SIG-M5 treated with dmso at 0.1 percent for 504 hours (cell line): ENCODE measurements around the gene MAML2.
A peak's percentile ranks its signal among the peaks of the same experiment; 100 is the strongest.

Experiments
- DNase-seq: peaks from one replicate; lab custom pipeline; 2025; ENCODE audit not compliant: unreplicated experiment; lab: John Stamatoyannopoulos, UW

MAML2 gene

GRCh38 chr11:96318850-96319249 lies 24.1 kb downstream of the MAML2 start:
- no peak for DNase-seq

- DNase-seq, result no peak
These were observed 24.6 kb downstream of the MAML2 start for GRCh38 chr11:96318399-96318798.

- DNase-seq, result no peak
These were observed 25.0 kb downstream of the MAML2 start for GRCh38 chr11:96317985-96318384.

- no peak for DNase-seq
These were observed 25.4 kb downstream of the MAML2 start for GRCh38 chr11:96317571-96317970.

GRCh38 chr11:96316869-96317268 lies 26.1 kb downstream of the MAML2 start:
- DNase-seq, result no peak

GRCh38 chr11:96315476-96315875 lies 27.5 kb downstream of the MAML2 start:
- no peak for DNase-seq

- DNase-seq, result no peak
These were observed 28.5 kb downstream of the MAML2 start for GRCh38 chr11:96314326-96315020.

- DNase-seq, result no peak
These were observed 29.8 kb downstream of the MAML2 start for GRCh38 chr11:96313163-96313562.

- DNase-seq, result no peak
These were observed 31.9 kb downstream of the MAML2 start for GRCh38 chr11:96311120-96311568.

GRCh38 chr11:96310236-96310635 lies 32.8 kb downstream of the MAML2 start:
- no peak for DNase-seq

GRCh38 chr11:96309643-96310017 lies 33.4 kb downstream of the MAML2 start:
- no peak for DNase-seq

- no peak for DNase-seq
These were observed 33.9 kb downstream of the MAML2 start for GRCh38 chr11:96309016-96309642.

- no peak for DNase-seq
These were observed 35.2 kb downstream of the MAML2 start for GRCh38 chr11:96307776-96308140.

GRCh38 chr11:96306933-96307775 lies 35.8 kb downstream of the MAML2 start:
- no peak for DNase-seq

GRCh38 chr11:96306600-96306932 lies 36.4 kb downstream of the MAML2 start:
- no peak for DNase-seq

- no peak for DNase-seq
These were observed 36.9 kb downstream of the MAML2 start for GRCh38 chr11:96306071-96306470.

GRCh38 chr11:96303980-96304379 lies 39.0 kb downstream of the MAML2 start:
- DNase-seq, result no peak

GRCh38 chr11:96303064-96303463 lies 39.9 kb downstream of the MAML2 start:
- DNase-seq, result peak; percentile 3

GRCh38 chr11:96301818-96302217 lies 41.2 kb downstream of the MAML2 start:
- DNase-seq, result no peak

GRCh38 chr11:96299155-96299888 lies 43.7 kb downstream of the MAML2 start:
- DNase-seq, result no peak

- DNase-seq, result no peak
These were observed 47.6 kb downstream of the MAML2 start for GRCh38 chr11:96295369-96295768.
